Activated CD4-positive, alpha-beta T cell treated with anti-CD3 and anti-CD28 coated beads, Interleukin-2, amount 50 U/mL, for 16 hours (primary cell): Measurements from ENCODE around the gene SLC6A20.

Source experiments
- DNase-seq: peaks from one replicate; pipeline ENCODE4 v3.0.0-alpha.2; 2020

Gene SLC6A20

DNA sequence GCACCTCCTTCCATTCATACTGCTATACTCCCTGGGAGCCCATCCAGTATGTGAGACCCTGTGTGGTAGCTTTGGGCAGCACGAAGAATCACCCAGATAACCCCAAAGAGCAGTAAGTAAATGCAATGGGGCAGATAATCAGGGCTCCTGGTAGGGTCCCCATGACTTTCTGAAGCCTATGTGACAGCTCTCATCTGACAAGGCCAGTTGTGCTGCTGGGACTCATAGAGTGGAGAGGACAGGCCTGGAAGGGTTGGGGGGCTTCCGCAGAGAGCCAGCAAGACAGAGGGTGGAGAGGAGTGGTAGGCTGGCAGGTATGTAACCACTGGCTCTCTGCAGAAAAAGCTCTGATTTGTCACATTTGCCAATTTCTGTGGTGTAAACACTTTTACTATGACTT, 3.2 kb upstream of the SLC6A20 start:
- no peak for DNase-seq

DNA sequence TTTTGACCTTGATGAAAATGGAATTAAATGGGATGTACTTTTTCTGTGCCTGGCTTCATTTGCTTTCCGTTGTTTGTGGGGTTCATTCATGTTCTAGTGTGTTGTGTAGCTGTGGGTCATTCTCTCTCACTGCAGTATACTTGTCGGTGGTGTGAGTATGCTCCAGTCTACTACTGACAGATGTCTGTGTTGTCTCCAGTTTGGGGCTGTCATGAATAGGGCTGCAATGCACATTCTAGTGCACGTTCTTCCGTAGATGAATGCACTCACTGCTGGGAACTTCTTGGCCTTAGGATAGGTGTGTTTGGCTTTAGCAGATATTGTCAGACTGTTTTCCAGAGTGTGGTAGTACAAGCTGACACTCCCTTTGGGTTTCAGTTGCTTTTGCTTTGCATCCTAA, 1.7 kb upstream of the SLC6A20 start:
- no peak for DNase-seq

DNA sequence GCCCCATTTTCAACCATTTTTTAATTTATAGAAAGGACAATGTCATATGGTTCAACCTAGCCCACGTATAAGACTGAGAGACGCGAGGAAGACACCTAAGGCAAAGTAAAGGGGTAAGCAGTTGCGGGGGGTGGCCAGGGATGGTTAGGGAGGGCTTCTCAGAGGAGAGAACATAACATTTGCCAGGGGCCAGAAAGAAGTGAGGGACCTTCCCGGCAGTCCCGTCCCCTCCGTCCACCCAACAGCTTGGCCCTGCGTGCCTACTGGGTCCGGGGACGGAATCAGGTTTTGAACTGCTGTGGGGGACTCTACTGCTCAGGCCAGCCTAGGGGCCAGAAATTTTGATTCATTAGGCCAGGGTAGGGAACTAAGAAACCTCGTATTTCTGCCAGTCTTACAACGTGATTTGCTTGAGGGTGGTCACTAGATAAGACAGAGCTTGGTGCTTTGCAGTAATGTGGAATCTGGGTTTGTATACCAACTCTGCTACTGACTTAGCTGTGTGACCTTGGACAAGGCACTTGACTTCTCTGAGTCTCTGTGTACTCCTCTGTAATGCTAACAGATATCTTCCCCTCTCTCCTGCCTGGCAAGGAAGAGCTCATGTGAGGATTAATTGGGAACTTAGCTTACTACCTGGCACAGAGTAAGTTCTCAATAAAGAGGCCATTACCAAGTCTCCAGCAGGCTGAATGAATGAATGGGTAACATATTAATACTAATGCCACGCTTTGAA, 734 bp upstream of the SLC6A20 start:
- no peak for DNase-seq

DNA sequence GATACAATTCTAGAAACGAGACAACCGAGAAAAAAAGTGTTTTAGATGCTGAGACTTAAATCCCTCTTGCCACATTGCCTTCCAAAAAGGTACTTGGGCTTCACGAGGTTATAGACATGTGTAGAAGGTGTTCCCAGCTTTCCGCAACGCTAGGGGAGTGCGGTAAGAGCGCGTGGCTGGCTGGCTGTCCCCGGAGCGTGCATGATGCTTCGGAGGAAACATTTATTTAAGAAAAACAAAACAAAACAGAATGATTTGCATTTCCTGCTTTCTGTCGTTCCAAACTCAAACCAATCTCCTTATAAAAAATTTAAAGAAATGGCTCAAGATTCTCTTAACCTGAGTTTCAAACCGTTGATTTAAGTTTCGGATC, 841 bp downstream of the SLC6A20 start:
- DNase-seq: no peak

DNA sequence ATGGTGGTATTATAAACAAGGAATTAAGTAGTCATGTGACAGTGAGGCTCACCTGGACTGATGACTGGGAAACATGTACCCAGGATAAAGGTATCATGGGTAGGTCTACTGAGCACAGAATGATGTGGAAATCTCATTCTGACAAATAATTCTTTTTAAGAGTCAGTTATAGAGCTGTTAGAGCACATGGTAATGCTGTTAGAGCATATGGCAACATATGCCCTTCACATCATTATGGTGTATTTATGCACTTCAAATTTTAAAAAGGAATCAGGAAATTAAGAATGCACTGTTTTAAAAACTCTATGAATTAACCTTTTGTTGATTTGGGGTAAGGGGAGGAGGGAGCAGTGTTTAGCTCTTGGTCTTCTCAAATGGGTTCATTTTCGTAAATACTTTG, 1.7 kb downstream of the SLC6A20 start:
- no peak for DNase-seq

DNA sequence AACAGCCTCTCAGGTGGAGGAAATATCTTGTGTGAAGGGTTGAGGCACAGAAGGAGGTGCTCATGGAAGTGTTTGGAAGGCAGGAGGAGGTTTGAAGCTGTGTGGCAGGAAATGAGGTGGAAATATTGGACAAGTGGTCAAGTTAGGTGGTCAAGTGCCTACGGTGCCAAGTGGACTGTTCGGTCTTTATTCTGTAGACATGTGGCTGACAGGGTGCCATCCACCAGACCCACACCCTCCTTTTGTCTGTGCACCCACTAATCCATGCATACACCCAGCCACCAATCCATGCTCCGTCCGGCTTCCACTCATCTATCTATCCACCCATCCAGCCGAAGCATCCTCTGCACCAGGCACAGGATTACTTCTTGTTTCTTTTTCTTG, 2.2 kb downstream of the SLC6A20 start:
- DNase-seq: no peak

DNA sequence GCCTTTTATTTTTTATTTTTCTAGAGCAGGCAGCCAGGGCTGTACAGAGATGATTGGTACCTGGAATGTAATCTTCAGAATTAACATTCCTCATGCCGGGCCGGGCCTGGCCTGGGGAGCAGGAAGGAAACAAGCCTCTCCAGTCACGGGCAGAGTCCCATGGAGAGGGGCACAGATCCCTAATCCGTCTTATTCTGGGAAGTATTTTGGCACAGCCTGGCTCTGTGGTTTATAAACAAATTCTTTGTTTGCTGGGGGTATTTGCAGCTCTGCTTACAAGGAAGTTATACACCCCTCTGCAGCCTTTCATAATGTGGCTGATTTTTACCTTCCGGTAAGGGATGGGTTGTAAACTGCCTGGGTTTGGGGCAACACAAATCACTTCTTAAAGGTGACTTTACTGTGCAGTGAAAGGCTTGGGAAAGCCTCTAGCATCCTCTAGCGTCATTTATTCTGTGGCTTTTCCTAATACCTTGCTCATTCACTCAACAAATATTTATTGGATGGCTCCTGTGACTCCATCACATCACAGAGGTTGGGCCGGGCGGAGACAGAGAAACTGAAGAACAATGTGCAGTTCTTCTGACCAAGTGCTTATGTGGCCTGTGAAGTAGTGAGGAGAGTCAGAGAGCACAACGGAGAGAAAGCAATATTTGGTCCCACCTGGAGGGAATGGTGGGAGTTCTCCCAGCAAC, 2.7 kb downstream of the SLC6A20 start:
- DNase-seq: no peak

DNA sequence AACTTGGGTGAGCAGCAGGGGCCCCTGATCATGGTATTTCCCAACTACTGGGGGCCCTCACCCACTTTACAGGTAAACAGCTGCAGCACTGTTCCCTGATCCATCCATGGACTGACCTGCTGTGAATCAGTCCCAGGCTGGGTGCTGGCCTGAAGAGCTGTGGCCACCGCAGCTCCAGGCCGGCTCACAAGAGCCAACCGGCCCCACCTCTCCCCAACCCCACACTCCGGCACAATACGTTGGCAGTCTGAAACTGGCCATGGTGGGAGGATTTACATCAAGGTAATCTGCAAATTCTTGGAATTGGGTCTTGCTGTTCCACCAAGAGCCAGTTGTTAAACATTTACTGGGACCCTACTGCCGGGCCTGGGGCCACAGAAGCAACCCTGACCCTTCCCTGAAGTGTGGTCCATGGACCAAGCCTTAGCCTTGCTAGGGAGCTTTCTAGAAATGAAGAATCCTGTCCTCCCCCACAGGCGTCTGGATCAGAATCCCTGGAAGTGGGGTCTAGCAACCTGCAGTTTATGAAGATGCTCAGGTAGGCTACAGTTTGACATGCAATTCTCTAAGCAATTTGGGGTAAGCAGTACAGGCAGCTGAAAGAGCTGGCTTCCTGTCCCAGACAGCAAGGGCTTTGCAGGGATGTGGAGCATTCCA, 3.7 kb downstream of the SLC6A20 start:
- DNase-seq: no peak

DNA sequence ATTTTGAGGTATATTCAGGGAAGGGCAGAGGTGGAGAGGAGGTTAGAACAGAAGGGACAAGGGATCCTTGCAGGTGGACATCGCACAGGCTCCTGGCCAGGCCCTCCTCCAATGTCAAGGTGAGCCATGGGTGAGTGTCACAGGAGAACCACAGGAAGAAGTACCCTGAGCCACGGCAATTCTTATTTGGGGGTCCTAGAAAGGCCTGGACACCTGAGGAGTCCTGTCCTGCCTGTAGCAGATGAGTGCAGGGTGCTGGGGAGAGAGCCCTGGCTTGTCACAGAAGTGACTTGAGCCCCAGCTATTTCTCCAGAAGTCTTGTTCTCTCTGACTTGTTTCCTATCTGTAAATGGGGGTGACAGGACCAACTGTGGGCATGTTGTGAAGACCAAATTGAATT, 4.3 kb downstream of the SLC6A20 start:
- no peak for DNase-seq

DNA sequence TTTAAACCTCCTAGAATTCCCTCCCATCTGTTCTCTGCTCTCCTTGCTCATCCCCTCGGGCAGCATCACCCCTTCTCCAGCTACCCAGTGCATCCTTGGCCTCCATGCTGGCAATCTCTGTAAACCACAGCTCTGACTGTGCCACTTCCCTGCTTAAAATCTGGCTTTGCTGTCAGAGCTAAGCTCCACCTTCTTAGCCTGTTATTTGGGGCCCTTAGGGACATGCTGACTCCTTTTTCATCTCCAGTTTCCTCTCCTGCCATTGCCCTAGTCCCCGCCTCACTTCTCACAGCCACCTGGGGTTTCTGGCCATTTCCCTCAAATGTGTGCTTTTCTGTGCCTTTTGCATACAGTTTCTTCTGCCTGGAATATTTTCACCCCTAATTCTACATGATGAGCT, 5.7 kb downstream of the SLC6A20 start:
- no peak for DNase-seq

DNA sequence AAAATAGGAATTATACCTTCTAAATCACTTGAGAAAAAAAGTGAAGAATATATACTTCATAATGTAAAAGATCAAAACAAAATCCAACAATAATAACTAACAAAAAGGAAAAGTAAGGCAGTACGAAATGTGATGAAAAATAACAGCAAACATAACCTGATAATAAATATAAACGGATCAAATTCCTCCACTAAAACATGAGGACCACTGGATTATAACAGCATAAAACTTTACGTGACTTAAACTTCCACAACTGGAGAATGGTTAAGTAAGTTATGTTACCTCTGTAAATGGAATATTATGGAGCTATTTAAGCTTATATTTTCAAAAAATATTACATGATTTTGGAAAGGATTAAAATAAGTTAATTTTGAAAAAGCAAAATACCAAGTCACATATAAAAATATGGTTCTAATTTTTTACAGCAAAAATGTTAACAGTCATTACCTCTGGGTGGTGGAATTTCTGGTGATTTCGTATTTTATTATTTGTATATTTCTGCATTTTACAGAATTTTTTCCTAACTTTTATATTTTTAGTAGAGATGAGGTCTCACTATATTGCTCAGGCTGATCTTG, 7.0 kb downstream of the SLC6A20 start:
- DNase-seq: no peak

DNA sequence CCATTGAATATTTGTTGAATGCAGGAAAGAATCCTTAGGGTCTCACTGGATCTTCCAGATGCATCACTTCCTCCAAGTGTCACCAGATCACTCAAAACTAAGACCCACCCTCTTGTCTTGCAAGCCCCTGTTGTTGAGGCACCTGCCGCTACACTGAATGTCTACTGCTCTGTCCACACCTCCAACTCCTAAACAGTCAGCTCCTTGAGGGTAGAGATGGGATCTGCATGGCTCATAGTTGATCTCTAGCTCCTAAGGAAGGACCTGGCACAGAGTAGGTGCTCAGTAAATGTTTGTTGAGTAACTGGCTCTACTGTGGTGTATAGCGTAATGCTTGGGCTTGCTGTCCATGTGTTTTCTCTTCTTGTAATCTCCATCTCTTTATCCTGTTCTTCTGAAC, 8.8 kb downstream of the SLC6A20 start:
- no peak for DNase-seq

DNA sequence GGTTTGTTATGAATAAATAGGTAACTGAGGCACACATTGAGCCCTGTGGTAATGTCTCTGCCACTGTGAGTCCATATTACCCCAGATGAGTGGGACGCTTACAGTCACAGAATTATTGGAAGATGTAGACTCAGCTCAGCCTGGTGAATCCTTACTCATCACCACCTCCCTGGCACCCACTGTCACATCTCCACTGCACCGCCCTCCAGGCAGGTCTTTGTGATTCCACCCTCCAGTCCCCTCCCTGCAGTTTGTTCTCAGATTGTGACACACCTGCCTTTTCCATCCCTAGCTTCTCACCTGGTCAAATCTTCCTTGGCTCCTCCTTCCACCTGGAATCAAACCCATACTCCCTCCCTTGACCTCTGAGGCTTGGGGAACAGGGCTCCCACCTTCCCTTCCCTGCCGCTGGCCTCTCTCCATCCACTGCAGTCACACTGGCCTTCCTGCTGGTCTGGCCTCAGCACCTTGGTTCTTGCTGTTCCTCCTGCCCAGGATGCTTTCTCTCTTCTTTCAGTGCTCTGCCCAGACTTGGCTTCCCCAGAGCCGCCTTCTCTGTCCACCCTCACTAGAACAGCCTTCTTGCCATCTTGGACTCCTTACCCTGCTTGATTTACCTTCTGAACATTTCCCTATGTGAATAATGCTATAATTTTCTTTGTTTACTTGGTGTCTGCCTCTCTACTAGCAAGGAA, 9.4 kb downstream of the SLC6A20 start:
- no peak for DNase-seq

DNA sequence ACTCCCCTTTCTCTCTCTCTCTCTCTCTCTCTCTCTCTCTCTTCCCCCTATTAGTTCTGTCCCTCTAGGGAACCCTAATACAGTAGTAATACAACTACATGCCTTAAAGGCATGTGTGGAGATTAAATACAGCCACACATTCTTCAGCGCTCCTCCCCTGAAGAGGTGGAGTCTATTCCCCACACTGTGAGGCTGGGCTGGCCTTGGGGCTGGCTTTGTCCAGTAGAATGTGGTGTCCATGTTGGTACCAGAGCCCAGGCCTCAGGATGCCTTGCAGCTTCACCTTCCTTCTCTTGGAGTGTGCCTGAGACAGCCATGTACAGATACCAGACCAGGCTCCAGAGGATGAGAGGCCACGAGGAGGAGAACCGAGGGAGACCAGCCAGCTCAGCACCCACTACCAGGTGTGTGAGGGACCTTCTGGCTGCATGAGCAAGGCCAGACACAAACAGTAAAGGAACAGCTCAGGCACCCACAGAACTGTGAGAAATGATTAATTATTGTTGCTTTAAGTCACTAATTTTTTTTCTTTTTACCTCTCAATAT, 10.7 kb downstream of the SLC6A20 start:
- DNase-seq: no peak

DNA sequence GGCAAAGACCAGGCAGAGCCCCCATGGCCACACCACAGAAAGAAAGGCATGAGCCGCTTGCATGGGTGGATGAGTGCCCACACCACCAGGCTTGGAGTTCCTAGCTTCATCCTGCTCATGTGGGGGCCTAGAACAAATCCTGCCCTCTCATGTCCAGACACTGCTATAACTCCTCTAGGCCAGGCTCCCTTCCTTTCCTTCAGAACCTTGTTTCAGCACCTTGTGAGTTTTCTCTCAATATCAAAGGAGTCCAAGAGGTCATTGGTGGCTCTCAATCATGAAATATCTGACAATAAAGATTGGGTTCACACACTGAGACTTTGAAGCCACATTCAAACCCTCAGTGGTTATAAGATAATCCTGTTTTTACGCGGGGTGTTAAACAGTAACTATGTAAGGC, 12.7 kb downstream of the SLC6A20 start:
- no peak for DNase-seq

DNA sequence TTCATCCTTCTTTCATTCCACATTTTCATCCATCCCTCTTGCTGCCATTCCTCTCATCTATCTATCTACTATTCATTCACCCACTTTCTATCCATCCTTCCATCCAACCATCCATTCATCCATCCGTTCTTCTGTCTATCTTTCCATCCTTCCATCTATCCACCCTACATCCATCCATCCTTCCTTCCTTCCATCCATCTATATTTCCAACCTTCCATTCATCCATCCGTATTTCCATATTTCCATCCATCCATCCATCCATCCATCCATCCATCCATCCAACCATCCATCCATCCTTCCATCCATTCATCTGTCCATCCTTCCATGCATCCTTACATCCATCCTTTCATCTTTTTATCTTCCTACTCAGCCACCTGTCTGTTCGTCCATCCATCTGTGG, 14.0 kb downstream of the SLC6A20 start:
- DNase-seq: no peak

DNA sequence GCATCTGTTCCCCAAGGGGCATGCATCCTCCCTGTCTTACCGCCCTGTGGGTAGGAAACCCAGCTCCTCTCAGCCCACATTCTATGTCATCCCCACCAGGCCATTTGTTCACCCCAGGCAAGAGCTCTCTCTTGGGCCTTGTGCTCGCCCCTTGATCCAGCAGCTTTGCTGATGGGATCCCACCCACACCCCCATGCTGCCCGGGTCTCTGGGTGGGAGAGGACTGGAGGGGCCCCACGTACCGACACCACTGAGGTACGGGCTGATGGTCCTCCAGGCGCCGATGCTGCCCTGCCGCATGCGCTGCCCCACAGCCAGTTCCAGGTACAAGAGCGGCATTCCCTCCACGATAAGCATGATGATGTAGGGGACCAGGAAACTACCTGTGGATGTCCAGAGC, 14.5 kb downstream of the SLC6A20 start:
- DNase-seq: no peak

DNA sequence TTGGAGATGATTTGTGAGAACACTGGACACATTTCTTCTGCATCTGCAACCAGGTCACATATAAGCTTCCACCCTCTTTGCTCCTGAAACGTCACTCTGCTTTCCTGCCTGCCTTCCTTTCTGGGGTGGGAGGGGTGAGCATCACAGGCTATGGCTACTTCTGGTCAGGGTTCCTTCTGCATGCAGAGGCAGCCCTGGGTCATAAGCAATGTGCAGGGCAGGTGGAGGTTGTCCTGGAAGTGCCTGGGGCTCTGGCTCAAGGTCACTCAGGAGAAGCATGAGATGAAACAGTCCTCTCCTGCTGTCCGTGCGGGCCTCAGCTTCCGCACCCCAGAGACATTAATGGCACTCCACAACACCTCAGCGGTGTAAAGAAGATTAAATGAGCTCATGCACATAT, 15.1 kb downstream of the SLC6A20 start:
- DNase-seq: no peak

DNA sequence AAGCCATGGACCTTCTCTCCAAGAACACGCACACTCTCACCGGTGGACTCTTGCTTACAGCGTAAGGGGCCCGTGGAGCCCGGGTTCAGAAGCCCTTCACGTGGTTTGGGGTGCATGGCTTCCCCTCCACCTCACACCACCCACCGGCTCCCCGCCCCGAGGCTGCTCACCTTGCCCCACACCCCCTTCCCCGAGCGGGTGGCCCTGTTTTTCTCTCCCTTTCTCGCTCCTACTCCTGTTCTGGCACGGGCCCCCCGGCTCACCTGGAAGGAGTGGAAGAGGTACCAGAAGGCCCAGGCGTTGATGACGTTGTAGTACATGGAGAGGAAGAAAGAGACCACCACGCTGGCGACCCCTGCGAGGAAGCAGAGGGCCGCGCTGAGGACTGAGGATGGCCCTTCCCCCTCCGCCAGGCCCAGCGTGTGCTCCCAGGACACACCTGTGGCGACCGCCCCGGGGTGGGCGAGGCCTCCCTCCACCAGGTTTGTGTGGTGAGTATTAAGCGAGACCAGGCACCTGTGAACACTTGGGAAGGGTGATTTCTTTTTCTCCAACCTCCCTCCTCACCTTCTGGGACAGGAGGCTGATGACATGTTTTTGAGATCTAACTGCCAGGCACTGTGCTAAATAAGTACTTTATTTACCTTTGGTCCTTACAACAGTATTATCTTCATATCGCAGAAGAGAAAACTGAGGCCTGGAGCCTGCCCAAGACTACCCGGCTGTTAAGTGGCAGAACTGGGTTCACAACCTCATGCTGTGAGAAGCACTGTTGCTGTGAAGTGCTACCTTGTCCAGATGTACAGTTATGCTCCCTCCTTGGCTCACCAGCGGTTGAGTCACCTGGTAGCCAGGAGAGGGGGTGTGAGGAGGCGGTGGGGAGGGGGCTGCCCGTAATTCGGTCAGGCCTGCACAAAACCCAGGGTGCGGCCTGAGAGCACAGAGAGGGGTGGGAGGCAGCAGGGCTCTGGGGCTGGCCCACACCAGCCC, 16.3 kb downstream of the SLC6A20 start:
- no peak for DNase-seq

DNA sequence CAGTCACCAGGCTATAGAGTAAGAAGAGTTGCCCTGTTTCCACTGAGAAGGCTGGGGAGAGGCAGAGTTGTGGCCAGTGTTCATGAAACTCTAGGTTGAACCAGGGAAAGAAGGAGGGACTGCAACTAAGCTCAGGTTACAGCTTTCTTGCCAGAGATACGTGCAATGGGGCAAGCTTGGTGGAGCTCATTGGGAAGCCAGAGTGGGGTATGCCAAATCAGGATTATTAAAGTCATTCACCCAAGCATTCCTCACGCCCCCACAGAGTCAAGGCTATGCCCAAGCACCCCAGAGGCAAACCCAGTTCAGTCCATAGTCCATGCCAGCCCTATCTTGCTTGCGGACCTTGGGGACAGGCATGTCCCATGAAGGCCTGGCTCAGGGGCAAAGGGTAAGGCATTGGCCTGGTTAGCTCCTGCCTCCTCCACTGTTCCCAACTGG, 17.6 kb downstream of the SLC6A20 start:
- DNase-seq: no peak

DNA sequence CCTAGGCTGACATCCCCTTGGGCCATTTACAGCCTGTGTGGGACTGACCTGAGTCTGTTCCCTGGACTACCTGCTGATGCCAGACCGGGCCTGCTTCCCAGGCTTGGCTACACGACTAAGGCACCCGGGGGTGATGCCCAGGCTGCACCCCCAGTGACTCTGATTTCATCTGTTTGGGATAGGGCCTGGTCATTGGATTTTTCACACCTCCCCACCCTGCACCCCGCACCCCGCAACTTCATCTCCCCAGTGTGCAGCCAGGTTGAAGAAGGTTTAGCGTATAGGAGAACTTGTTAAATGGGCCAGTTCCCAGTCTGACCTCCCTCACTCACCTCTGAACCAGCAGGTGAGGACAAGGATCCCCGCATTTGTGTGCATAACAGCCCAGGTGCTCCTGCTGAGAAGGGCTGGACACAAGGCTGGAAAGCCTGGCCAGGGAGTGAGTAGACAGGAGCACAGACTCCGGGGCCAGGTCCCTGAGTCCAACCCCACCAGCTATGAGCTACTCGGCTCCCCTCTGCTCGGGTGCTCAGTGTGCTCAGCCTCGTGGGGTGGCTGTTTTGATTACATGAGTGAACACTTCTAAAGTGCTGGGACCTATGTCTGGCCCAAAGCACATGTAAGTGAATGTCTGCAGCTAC, 18.5 kb downstream of the SLC6A20 start:
- DNase-seq: no peak
